IPS-15b (cell line): ENCODE results near the gene AKAP12.

ENCODE experiments used
- H3K27me3 ChIP-seq: one replicate; pipeline ENCODE4 v1.6.1; 2013; ENCODE audit warnings: low read length; ENCODE audit not compliant: control insufficient read depth, insufficient read depth
- H3K36me3 ChIP-seq: one replicate; pipeline ENCODE4 v1.6.1; 2013; ENCODE audit warnings: low read length; ENCODE audit not compliant: control insufficient read depth, insufficient read depth
- H3K4me1 ChIP-seq: one replicate; pipeline ENCODE4 v1.6.1; 2013; ENCODE audit warnings: mild to moderate bottlenecking, low read length; ENCODE audit not compliant: control insufficient read depth, insufficient read depth
- H3K4me3 ChIP-seq: one replicate; pipeline ENCODE4 v1.5.1; 2013; ENCODE audit warnings: low read depth, low read length
- H3K9ac ChIP-seq: one replicate; pipeline ENCODE4 v1.6.1; 2013; ENCODE audit warnings: low read depth, mild to moderate bottlenecking, low read length
- H3K9me3 ChIP-seq: one replicate; pipeline ENCODE4 v1.6.1; 2013; ENCODE audit warnings: mild to moderate bottlenecking, low read length; ENCODE audit not compliant: control insufficient read depth, insufficient read depth

Gene AKAP12

DNA sequence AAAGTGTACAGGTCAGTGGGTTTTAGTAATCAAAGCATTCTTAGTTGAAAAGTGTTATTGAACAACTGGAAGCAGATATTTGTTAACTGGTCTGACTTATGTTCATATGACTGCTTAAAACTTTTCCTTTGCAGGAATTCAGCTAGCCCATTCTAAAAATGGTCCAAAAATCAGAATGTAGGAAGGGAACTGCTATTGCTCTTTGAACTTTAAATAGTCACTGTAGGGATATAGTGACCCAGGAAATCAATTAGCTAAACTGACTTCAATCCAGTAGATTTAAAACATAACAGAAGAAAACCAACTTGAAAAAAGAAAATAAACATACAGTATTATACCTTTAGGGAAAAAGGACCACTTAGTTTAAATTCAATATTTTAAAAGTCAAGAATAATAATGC, 25.5 kb downstream of the AKAP12 start:
- H3K9ac ChIP-seq = no peak overlapping the region
- H3K4me1 ChIP-seq = no peaks in the 10 kb centered on the region
- no peaks in the 10 kb centered on the region for H3K9me3 ChIP-seq
- no peak overlapping the region for H3K4me3 ChIP-seq
- H3K36me3 ChIP-seq = no peaks in the 10 kb centered on the region
- no peaks in the 10 kb centered on the region for H3K27me3 ChIP-seq

GRCh38 chr6:151269321-151269995, 29.7 kb downstream of the AKAP12 start:
- Histone ChIP-seq H3K9me3 (no peaks in the 10 kb centered on the region), H3K4me1 (no peaks in the 10 kb centered on the region), H3K9ac (no peak overlapping the region), H3K36me3 (no peaks in the 10 kb centered on the region), H3K27me3 (no peaks in the 10 kb centered on the region), H3K4me3 (no peak overlapping the region)

DNA sequence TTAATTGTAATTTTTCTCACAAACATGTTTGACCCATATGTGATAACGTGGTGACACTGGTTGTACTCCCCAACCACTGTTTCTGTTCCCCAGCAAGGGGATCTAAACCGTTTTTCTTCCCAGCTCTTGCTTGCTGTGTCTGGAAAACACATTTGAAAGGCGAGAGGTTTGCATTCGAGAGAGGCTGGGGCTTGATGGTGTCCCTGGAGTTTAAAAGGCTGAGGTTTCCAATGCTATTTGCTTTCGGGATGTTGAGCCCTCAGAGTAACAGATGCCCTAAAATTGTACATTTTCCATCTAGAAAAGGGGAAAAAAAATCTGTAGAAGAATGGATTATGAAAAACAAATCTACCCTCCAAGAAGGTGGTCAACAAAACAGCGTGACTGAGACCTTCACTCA, 35.4 kb downstream of the AKAP12 start:
- H3K4me1 ChIP-seq = no peaks in the 10 kb centered on the region
- H3K4me3 ChIP-seq = no peak overlapping the region
- no peaks in the 10 kb centered on the region for H3K36me3 ChIP-seq
- H3K9ac ChIP-seq = no peak overlapping the region
- no peaks in the 10 kb centered on the region for H3K9me3 ChIP-seq
- no peaks in the 10 kb centered on the region for H3K27me3 ChIP-seq

DNA sequence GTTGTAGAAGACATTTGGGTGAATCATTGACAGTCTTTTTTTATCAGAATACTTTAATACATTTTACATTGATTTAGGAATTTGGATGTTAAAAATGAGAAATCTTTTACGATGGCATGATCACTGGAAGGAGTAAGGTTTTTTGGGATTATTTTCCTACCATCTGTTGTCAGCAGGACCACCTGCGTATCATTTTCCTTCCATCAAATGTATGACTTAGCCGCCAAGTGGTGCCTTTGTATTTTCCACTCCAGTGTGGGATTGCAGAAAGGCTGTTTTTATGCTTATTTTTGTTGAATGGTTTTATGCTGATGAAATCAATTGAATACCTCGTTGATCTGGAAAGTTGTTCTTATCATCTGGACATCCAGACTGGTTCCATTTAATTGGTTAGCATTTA, 35.8 kb downstream of the AKAP12 start:
- Histone ChIP-seq H3K36me3 (no peaks in the 10 kb centered on the region), H3K9ac (no peak overlapping the region), H3K27me3 (no peaks in the 10 kb centered on the region), H3K4me1 (no peaks in the 10 kb centered on the region), H3K9me3 (no peaks in the 10 kb centered on the region), H3K4me3 (no peak overlapping the region)

GRCh38 chr6:151276112-151276740, 36.5 kb downstream of the AKAP12 start:
- Histone ChIP-seq H3K4me1 (no peaks in the 10 kb centered on the region), H3K9me3 (no peaks in the 10 kb centered on the region), H3K9ac (no peak overlapping the region), H3K4me3 (no peak overlapping the region), H3K27me3 (no peaks in the 10 kb centered on the region), H3K36me3 (no peaks in the 10 kb centered on the region)

GRCh38 chr6:151279891-151280290, 40.1 kb downstream of the AKAP12 start:
- H3K9ac ChIP-seq = no peak overlapping the region
- no peaks in the 10 kb centered on the region for H3K27me3 ChIP-seq
- H3K4me3 ChIP-seq = no peak overlapping the region
- no peaks in the 10 kb centered on the region for H3K9me3 ChIP-seq
- H3K36me3 ChIP-seq = no peaks in the 10 kb centered on the region
- H3K4me1 ChIP-seq = no peaks in the 10 kb centered on the region

DNA sequence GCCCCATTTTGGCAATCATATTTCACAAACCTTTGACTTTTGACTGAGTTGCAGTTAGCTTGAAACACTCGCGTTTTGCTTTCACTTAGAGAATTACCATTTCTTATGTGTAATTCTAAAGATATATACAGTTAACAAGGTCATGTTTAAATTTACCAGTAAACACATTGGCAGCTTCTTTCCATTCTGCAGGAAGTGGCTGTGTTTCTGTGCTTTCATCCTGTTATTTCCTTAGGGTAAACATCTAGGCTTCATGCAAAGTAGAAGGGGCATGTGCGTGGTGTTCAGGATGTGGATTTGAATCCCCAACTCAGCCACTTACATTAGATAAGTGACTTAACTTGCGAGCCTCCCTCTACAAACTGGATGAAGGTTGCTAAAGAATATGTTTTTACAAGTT, 41.1 kb downstream of the AKAP12 start:
- Histone ChIP-seq H3K27me3 (no peaks in the 10 kb centered on the region), H3K4me1 (no peaks in the 10 kb centered on the region), H3K9ac (no peak overlapping the region), H3K4me3 (no peak overlapping the region), H3K9me3 (no peaks in the 10 kb centered on the region), H3K36me3 (no peaks in the 10 kb centered on the region)

DNA sequence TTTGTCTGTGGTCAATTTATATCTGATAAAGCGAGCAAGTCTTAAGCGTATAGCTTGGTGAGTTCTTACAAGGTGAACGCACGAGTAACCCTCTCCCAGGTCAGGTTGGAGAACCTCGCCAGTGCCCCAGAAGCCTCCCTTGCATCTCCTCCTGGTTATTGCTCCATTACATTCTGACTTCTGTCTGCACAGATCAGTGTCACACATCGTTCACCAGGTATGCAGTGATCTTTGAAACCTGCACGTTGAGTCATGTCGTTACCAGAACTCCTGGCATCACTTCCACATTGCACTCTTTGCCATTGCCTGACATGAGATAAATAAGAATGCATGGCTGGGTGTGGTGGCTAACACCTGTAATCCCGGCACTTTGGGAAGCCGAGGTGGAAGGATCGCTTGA, 44.2 kb downstream of the AKAP12 start:
- H3K9ac ChIP-seq = no peak overlapping the region

GRCh38 chr6:151284548-151285017, 44.8 kb downstream of the AKAP12 start:
- Histone ChIP-seq H3K36me3 (no peaks in the 10 kb centered on the region), H3K9me3 (no peaks in the 10 kb centered on the region), H3K9ac (no peak overlapping the region), H3K4me1 (no peaks in the 10 kb centered on the region), H3K27me3 (no peaks in the 10 kb centered on the region), H3K4me3 (no peak overlapping the region)

More for the DNA sequence above, 44.2 kb downstream of the AKAP12 start:
- H3K4me1 ChIP-seq = no peaks in the 10 kb centered on the region
- H3K9me3 ChIP-seq = no peaks in the 10 kb centered on the region
- no peak overlapping the region for H3K4me3 ChIP-seq
- H3K36me3 ChIP-seq = no peaks in the 10 kb centered on the region
- H3K27me3 ChIP-seq = no peaks in the 10 kb centered on the region

GRCh38 chr6:151285122-151285521, 45.4 kb downstream of the AKAP12 start:
- no peaks in the 10 kb centered on the region for H3K9me3 ChIP-seq
- no peaks in the 10 kb centered on the region for H3K4me1 ChIP-seq
- no peaks in the 10 kb centered on the region for H3K27me3 ChIP-seq
- no peak overlapping the region for H3K4me3 ChIP-seq
- no peaks in the 10 kb centered on the region for H3K36me3 ChIP-seq
- H3K9ac ChIP-seq = no peak overlapping the region

GRCh38 chr6:151286214-151286613, 46.4 kb downstream of the AKAP12 start:
- H3K36me3 ChIP-seq = no peaks in the 10 kb centered on the region
- H3K9ac ChIP-seq = no peak overlapping the region
- H3K4me1 ChIP-seq = peaks cover 5% of the 10 kb centered on the region
- H3K4me3 ChIP-seq = no peak overlapping the region
- H3K27me3 ChIP-seq = no peaks in the 10 kb centered on the region
- no peaks in the 10 kb centered on the region for H3K9me3 ChIP-seq

- peaks cover 9% of the 10 kb centered on the region for H3K4me1 ChIP-seq
- H3K4me3 ChIP-seq = no peak overlapping the region
- no peak overlapping the region for H3K9ac ChIP-seq
- no peaks in the 10 kb centered on the region for H3K9me3 ChIP-seq
- H3K36me3 ChIP-seq = no peaks in the 10 kb centered on the region
- H3K27me3 ChIP-seq = no peaks in the 10 kb centered on the region
Observed at GRCh38 chr6:151288712-151289398, 49.1 kb downstream of the AKAP12 start.
